Renal cortical epithelial cell (primary cell): ENCODE measurements around the gene CDKN2A. TPM values are rescaled to one million over a fixed set of nuclear protein-coding genes. Genes with fewer than 3 reads are reported as not detected.

Source experiments
- DNase-seq: peaks from one replicate; pipeline ENCODE4 v3.0.0-alpha.2; 2011; ENCODE audit warnings: low read depth
- total RNA-seq: library from RNA; depleted of rRNA; stranded (reverse); fragments of >200 nt; gene quantifications from 2 replicates; pipeline ENCODE4 v1.2.3, GENCODE V29; 2014

The CDKN2A gene
- total RNA-seq, 1 donor from 2014 or later = 25.0 TPM

GRCh38 chr9:22005702-22006606 lies 11.8 kb upstream of the CDKN2A start:
- DNase-seq = no peak

DNA sequence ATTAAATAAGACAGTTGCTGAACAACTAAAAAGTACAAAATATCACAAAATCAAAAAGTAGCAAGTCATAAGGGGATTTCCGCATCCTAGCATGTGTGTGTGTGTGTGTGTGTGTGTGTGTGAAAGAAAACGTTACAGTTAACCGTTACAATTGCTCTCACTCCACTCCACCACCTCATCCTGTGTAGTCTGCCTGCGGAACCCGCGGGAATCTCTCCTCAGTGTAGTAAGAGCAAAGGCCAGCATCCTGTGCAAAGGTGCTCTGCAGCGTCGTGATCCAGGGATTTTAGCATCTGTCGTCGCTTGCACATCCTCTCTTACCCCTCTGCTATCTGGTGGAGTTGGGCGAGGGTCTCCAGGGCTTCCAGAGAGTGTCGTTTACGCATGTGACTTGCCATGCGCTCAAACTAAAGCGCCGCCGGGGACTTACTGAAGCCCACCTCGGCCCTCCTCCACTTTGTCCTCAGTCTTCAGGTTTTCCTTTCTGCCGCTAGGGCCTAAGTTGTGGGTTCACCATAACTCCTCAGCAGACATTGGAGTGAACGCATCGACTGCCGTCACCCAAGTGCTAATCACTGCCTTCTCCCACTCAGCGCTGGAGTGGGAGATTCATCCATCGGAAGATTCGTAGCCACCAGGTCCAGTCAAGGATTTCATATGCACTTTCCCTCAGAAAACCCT lies 11.0 kb upstream of the CDKN2A start:
- peak; percentile 21 for DNase-seq

DNA sequence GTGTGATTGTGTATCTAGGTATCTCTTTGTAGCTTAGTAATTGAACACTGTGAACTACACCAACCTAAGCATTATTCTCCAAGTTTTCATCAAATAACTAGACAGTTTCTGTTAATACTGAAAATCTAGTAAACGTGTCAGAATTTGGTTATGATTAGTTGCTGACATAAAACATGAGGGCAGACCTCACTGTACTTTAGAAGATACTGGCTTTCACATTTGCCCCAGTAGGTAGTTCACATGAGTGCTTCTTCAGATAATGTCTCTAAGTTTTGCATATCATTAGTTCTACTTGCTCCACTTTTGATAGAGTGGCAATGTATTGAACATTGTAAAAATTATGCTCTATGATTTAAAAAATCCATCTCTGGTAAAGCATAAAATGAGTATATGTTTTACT lies 7.8 kb upstream of the CDKN2A start:
- DNase-seq = no peak

DNA sequence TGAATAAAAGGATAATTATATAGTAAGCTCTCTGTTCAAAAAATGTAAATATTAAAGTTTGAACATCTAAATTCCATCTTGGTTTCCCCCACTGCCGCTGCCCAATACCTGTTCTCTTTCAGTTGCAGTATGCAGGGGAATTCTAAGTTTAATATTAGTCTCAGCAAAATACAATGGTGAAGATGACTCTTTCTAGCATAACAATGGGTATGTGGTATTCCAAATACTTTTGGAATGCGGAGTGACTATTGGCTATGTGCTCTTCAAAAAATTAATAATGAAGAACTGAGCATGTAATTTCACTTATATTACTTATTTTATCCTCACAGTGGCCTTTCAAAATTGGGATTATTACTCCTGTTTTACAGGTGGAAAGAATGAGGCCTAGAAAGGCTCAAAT lies 3.8 kb upstream of the CDKN2A start:
- no peak for DNase-seq

- no peak for DNase-seq
Measured at GRCh38 chr9:21997480-21997879, 3.3 kb upstream of the CDKN2A start.

DNA sequence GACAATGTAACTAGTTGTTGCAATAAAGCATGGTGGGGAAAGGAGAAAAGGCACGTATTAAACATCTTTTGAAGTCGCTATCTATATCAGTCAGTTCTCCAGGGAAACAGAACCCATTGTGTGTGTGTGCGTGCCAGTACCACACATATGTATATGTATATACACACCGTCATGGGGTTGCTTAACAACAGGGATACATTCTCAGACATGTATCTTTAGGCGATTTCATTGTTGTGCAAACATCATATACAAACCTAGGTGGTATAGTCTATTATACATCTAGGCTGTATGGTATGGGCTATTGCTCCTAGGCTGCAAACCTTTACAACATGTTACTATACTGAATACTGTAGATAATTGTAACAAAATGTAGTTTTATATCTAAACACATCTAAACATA lies 2.7 kb upstream of the CDKN2A start:
- DNase-seq = no peak

DNA sequence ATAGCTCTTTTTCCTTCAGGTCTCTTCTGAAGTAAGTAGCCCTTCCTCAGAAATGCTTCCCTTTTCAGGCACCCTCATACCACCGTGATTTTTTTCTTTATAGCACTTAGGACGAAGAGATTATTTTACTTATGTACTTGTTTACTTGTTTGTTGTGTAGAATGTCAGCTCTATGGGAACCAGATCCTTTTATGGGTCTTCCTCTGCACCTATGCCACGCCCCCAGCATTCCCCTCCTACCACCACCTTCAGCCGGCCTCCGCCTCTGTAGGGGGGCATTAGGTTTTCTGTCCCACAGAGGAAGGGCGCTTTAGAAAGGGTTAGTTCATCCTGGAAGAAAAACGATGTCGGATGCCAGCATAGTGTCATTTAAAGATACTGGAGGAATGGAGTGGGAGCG lies 2.2 kb upstream of the CDKN2A start:
- DNase-seq = no peak

- DNase-seq = no peak
Measured at GRCh38 chr9:21995666-21996398, 1.6 kb upstream of the CDKN2A start.

GRCh38 chr9:21995006-21995665 lies 944 bp upstream of the CDKN2A start:
- peak; percentile 46 for DNase-seq

DNA sequence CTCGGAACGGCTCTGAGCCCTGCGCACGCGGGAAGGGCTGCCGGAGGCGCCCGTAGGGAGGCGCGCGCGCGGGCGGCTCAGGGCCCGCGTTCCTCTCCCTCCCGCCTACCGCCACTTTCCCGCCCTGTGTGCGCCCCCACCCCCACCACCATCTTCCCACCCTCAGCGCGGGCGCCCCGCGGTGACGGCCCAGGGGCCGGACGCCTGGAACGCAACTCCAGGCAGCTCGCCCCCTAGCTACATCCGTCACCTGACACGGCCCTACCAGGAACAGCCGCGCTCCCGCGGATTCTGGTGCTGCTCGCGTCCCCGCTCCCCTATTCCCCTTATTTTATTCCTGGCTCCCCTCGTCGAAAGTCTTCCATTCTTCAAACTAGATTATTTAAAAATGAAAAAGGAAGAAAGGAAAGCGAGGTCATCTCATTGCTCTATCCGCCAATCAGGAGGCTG lies 389 bp upstream of the CDKN2A start, which contains the start of gene CDKN2B-AS1:
Gene CDKN2B-AS1 (plus strand): TSS at position 236 of the 450 bp plus-strand sequence.
- peak; percentile 40 for DNase-seq

DNA sequence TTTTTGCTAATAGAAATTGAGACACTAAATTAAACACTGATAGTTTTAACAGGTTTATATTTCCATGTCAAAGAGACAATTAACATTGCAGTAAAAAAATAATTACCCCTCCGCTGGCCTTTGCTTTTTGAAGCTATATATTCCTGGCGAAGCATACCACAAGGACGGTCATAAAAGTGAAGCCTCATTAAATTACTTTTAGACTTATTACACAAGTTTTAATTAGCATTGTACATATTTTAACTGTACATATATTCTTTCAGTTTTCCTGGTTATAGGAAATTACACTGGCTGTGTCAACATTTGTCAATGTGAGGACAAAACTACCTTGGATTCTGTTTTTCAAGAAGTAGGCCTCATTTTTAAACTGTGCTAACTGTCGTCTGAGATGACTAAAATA lies 1.2 kb downstream of the CDKN2A start:
- no peak for DNase-seq

DNA sequence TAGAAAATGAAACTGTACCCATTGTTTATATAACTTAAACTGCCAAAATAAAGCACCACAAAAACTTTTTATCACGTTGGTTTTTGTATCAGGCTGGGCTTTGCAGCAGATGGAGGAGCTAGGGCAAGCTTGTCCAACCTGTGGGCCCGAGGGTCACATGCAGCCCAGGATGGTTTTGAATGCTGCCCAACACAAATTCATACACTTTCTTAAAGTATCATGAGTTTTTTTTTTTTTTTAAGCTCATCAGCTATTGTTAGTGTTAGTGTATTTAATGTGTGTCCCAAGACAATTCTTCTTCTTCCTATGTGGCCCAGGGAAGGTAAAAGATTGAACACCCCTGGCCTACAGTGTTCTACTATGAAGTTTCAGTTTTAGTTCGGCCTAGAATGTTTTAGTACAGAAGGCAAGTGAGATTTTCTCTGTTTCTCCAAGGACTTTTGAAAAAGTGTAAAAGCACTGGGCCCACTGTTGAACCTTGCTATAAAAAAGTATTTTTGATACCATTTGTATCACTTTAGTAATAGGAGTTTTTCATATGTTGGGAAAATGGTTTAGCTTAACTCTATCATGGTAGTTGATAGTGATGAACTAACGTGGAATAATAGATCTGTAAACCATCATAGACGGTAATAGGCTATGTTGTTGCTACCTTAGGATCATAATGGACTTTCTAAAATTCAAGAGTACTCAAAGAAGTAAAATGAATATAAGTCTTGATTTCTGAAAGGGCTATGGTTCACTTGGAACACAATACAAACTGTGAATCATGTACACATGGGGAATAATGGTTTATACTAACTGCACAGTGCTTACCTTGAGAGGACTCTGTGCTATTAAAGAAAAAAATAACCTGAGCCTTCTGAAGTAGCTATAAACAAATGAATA lies 2.9 kb downstream of the CDKN2A start:
- DNase-seq = no peak

GRCh38 chr9:21989440-21990189 lies 4.6 kb downstream of the CDKN2A start:
- no peak for DNase-seq

- DNase-seq = no peak
Measured at GRCh38 chr9:21988056-21988990, 5.9 kb downstream of the CDKN2A start.

GRCh38 chr9:21985964-21986667 lies 8.1 kb downstream of the CDKN2A start:
- no peak for DNase-seq

- no peak for DNase-seq
Measured at GRCh38 chr9:21984101-21984500, 10.1 kb downstream of the CDKN2A start.

DNA sequence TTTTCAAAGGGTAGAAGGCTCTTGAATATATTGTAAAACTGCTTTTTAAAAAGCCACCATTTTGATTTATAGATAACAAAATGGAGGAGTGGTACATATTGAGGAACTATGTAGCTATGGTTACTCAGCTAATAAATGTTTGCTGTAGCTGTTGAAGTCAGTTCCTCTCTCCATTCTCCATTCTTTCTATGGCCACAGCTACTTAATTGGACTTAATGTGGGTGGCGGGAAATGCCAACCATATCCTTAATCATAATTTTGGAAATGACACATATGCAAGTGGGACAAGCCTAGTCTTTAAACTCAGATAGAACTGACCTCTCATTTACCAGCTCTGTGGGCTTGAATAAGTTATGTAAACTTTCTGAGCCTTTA lies 10.6 kb downstream of the CDKN2A start:
- DNase-seq = no peak

DNA sequence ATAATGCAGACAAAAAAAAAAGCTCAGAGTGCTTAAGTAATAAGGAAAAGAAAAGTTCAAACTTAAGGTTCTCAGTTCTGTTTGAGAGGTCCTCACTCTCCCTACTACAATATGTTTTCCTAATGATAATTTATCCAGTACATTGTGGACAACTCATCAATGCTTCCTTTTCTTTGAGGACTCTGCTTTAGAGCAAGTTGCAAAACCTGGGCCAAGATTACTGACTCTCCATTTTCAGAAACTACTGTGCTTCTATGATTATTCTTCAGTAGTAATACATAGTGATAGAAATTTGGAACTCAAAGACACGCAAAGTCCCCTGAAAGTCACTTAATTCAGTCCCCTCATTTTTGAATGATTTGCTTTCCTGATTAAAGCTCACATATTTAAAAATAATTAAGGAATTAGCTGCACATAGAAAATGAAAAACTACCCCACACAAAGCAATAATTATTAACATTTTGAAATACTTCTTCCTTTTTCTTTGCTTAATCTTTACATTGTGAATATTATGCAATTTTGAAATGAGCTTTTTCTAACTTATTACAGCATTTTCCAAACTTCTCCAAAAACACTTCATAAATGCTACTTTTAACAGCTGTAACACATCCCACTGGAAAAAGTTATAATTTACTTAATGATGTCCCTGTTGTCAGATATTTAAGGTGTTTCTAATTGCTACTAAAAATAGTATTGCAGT lies 11.2 kb downstream of the CDKN2A start:
- no peak for DNase-seq
